Measurements from ENCODE around the gene MRAP.

The MRAP gene

DNA sequence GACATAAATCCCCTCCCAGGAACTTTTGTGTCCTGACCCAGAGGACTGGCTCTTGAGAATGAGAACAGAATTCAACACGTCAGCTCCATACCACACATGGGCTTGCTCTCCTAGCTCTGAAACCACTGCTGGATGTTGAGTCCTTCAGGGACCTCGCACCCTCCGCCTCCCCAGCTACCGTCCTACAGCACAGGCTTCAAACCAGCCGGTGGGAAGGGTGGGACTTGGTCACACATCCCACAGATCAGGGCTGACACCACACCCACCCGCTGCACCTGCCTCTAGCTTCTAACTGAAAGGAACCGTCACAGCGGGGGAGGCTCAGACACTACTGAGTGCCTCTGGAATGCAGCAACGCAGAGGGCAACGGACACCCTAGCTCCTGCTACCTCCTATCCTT lies 24.0 kb downstream of the MRAP start:
- no peak for DNase-seq (ENCODE audit: low spot score)

DNA sequence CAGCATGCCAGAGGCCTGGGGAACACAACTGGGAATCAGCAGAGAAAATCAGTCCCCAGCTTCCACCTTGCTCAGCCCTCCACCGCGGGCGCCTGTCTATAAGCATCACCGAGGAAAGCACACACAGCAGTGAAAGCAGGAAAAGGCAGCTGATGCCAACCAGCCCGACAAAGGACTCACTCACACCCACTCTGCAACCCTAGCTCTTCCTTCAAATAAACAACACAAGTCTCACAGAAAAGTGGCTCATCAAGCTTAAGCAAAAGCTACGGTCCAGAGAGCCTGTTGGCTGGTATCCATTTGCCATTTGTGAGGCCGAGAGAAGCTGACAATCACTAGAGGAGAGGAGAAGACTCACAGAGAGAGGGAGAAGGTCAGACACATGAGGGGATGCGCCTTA lies 27.1 kb downstream of the MRAP start:
- DNase-seq (ENCODE audit: low spot score), result peak; percentile 89

DNA sequence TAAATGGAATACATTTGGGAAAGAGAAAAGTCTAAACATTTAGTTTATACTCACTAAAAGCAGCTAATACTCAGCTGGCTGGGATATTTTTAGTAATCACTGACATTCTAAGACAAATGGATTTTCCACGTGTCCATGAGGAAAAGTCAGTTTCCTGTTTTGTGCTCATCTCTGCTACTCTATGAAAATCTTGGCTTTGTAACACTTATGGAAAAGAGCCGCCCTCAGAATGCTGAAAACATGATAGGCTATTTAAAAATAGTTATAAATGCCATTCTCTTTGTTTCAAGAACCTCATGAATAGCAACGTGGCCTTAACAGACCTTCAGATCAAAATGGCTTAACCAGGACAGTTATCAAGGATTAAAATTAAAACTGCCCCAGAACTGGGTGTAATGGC lies 29.9 kb downstream of the MRAP start:
- DNase-seq (ENCODE audit: low spot score), result no peak

DNA sequence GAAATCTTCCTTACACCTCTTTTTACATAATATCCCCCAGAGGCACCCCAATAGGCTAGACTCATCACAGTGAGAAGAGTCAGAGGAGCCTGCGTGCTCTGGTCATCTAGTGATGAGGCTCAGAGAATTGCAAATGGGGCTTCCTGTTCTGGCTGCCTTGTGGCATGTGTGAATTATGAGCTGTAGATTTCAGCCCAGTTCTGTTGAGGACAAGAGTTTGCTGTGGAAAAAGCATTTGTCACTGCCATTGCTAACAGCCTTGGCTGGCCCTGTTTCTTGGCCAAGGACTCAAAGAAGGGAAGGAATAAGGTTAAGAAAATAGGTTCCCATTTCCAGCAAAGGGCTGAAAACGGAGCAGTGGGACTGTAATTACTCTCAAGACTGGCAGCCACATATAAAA lies 30.7 kb downstream of the MRAP start:
- DNase-seq (ENCODE audit: low spot score), result peak; percentile 64

DNA sequence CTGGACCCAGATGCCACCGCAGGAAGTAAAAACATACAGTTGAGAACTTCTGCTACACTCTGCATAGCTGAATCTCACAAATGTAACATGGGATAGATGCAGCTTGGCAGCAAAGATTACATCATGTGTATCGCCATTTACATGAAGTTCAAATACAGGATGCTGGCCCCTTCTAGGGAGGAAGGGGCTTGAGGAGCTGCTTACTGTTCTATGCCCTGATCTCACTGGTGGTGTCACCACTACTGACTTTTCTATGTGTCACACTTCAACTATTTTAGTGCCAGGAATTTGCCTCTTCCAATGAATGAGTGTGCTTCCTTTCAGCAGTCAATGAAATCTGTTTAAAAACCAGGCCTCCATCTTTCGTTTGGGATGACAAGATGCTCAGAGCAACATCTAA lies 31.1 kb downstream of the MRAP start:
- no peak for DNase-seq (ENCODE audit: low spot score)

DNA sequence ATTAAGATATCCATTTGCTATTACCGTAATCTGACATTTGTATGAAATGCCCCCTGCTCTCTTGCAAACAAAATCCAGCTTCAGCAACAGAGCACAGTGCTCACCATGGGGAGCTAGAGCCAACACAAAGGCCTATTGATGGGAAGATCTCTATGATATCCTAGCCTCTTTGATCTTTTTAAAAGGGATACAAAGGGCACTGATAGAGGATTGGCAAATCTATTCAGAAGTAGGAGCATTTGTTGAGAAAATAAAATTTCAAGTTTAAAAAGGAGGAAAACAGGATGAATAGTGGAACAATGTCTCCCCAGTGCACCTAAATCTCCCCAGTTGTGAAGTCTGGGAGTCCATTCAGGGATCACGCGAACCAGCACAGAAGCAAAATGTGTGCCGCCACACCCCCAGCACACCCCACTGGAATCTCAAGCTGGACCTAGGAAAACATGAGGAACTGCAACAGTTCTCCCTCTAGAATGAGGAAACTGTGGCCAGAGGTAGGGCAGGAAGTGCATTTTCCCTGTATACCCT lies 32.2 kb downstream of the MRAP start:
- peak; percentile 91 for DNase-seq (ENCODE audit: low spot score)

DNA sequence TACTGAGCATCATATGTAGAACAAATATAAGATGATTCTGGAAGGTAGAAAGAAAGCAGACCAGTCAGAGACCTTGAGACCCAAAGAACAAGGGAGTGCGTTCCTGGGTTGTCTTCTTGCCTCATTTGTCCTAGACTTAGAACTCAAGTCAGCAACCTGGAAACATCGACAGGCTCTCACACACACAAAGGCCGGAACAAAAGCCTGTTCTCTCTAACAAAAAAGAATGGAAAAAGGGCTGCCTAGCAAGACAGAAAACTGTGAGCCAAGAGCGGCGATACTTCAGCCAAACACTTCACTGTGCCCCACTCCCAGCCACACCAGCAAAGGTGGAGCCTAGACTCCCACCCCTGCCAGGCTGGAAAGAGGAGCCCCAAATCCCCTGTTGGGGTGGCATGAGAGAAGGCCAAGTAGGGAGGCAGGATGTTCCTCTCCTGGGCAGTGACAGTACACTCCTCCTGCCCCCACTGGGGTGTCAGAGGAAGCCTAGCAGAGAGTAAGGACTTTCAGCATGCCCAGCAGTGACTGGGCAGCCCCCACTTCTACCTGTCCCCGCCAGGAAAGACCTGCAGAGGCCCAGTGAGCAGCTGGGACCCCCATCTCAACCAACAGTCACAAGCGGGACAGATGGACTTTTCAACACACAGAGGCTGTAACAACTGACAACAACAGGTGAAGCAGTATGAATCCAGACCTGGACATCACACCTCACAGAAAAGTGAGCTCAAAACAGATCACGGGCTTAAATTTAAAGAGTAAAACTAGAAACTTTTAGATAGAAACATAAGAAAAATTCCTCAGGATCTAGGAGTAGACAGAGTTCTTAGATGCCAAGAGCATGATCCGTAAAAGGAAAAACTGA lies 33.0 kb downstream of the MRAP start:
- peak; percentile 88 for DNase-seq (ENCODE audit: low spot score)

DNA sequence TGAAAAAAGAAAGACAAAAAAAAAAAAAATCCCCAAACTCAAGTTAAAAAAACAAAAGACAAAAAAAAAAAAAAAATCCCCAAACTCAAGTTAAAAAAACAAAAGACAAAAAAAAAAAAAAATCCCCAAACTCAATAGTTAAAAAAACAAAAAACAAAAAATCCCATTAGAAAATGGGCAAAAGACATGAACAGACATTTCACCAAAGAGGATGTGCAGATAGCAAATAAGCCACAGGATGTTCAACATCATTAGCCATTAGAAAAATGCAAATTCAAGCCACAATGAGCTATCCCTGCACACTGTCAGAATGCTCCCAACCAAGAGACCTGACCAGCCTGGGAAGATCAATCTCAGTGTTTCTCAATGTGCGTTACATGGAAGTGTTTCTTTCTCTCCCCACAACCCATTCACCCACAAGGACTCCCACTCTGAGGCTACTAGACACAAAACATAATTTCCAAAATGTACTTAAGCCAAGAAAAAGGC lies 33.9 kb downstream of the MRAP start:
- DNase-seq (ENCODE audit: low spot score), result no peak

DNA sequence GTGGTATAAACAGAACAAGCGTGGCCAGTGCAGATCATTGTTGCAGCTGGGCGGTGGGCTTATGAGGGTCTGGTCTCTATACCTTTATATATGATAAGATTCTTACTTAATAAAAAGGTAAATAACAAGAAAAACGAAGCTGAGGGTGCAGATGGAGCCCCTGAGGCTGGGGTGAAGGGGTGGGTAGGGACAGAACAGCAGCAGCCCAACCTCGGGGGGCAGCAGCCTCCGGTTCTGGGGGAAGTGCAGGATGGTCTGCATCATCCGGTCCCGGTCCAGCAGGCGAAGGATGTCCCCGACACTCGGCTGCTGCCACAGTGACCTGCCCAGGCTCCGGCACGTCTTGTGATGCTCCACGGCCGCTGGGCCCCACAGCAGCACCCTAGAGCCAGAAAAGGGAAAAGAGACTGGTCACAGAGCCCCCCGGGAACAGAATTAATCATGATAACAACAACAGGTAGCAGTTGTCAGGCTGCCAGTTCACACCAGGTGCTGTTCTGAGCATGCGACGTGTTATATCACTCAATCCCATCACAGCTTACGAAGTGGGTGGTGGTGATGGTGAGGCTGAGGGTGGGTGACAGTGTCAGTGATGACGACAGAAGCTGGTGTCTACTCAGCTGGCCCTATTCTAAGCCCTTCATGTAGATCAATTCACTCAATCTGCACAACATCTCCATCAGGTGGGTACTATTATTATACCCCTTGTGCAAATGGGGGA lies 35.5 kb downstream of the MRAP start:
- no peak for DNase-seq (ENCODE audit: low spot score)

DNA sequence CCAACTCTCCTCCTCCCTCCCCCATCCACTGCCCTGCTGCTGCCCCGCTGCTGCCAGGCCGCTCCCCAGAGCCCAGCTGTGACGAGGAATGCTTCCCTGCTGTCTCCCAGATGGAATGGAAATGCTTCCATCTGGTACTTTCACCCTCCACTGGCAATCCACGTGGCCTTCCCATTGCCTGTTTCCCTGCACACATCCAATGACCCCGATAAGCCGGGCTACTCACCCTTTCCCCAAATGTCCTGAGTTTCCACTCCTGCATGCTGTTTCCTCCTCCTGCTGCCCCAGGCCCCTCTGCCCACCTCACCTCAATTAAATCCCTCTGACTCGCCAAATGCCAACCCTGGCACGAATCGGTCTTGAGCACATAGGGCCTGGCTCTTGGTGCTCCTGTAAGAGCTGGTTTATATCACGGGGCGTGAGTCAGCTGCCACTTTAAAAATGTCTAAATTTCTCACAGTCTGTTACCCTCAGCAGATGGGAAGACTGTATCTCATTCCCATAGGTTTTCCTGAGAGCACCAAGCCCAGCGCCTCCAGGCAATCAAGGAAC lies 36.4 kb downstream of the MRAP start:
- peak; percentile 82 for DNase-seq (ENCODE audit: low spot score)

DNA sequence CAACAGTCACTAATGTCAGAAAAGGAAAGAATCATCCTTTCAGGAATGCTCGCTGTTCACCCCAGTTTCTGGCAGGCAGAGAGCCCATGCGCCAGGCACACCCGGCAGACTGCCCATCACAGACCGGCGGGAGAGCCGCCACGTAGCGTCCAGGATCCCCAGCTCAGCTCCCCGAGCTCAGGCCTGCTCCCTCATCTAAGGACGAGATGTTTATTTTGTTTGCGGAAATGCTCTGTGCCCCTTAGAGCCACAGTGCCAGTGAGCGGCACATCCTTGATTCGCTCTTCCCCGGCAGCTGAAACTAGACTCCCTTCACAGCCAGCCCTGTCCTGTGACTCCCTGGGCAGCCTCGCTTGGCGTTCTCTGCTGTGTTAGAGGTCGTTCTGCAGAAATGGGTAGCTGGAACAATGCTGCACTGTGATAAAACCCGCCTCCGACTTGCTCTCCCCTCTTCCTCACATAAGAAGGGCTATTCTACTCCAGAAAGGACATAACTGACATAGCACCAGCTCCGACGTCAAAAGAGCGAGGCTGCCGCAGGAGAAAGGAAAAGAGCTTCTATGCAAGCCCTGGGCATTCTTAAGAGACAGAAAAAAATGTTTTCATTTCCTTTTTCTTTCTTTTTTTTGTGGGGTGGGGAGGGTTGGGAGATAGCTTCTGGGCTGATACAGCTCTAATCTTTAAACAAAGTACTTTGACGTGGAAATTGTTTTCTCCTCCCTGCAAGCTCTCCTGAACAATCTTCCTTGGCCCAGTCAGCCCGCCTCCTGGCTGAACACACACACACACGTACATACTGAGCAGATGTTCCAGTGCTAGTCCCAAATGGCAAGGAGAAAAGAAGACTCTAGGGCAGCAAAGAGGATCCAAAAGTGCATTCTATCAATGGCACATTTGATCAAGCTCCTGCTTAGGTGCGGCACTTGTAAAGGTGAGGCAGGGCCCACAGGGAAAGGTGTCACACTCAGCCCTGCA lies 37.2 kb downstream of the MRAP start:
- DNase-seq (ENCODE audit: low spot score), result peak; percentile 98

DNA sequence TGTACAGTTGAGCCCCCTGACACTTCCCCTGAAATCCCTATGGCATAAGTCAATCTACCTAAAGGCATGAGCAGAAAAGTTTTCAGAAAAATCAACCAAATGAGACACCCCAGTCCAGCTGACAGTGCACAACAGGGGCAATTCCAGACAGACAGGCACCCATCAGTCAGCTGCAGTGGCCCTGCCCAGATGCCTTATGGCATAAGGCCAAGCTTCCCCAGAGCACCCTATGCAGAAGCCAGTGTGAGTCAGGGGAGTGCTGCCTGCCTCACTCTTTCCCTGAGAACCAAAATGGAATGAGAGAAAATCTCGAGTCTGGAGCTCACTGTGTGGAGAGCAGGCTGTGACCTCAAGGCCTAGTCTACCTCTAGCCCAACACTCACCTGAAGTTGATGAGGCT lies 38.1 kb downstream of the MRAP start:
- DNase-seq (ENCODE audit: low spot score), result peak; percentile 69

DNA sequence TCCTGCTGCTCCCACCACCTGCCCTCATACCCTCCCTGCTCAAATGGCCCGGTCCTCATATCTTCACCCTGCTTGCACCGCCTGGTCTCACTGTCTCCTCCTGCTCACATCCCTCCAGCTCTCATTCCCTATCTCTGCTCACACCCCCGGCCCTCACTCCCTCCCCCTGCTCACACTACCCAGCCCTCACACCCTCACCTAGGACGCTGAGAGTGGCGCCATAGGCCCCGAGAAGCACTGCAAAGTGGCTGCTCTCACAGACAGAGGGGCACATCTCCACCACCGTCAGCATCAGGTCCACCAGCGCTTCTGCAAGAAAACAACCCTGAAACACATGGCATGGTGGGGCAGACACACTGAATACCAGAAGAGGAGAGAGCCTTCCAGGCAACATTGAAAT lies 38.6 kb downstream of the MRAP start:
- DNase-seq (ENCODE audit: low spot score), result no peak

DNA sequence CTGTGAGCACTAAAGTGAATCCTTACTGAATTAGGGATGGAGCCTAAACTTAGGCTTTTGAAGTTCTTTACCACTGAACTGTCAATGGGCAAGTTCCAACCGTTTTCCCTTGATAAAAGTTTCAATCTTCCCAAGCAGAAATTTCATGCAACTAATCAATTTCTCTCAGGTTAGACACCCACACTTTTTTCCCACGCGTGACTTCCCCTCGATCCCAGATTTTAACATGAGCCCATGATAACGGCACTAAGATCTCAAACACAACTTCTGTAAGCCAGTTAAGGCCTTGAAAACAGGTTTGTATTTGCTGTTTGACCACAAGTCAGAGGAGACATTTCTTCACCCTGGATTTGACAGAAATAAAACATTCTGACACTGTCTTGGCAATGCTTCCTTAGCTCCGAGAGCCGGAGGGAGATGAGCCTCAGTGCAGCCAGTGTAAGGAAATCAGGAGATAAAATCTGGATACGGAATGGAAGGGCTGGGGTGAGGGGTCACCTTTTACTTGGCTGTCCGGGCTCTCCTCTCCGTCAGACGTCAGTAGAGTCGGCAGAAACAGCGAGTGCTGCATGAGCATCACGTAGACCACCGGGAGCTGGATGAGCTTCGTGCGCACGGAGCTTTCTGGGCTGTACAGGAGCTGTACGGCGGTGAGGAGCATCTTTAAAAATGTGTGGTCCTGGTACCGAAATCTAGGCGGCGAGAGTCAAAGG lies 39.7 kb downstream of the MRAP start:
- no peak for DNase-seq (ENCODE audit: low spot score)

DNA sequence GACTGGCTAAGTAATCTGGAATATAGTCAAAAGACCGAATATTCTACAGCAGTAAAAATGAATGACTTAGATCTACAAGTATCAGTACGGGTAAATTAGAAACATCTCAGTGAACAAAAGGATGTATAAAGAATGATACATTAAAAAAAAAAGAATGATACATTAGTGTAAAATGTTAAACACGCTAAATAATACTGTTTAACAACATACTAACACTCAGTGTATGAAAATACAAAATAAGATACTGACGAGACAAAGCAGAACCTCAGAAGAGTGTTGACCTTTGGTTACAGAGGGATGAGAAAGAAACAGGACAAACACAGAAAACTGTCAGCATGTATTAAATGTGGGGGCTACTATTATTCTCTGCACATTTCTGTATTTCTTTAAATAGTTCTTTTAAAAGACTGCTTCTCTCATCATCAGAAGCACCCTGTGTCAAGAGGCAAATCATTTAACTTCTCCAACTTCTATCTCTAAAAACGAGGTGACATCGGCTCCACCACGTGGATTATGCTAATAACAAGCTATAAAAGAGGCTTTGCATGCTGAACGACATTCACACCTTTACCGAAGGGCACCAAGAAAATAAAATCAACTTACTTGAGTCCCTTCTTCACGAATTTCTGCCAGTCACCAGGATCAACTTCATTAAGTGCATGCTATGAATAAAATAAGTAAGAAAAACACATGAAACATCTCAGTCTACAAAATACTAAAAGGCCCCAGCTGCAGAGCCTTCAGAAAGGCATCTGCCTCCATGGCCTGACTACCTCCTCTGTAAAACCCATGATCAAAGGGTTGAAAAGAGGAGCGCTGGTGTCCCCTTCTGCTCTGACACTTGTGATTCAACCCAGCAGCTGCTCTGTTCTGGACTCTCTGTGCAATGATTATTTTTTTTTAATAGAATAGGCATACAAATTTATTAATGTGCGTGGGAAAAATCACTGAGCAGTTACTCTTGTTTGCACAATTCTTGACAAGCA lies 42.5 kb downstream of the MRAP start:
- DNase-seq (ENCODE audit: low spot score), result peak; percentile 70

DNA sequence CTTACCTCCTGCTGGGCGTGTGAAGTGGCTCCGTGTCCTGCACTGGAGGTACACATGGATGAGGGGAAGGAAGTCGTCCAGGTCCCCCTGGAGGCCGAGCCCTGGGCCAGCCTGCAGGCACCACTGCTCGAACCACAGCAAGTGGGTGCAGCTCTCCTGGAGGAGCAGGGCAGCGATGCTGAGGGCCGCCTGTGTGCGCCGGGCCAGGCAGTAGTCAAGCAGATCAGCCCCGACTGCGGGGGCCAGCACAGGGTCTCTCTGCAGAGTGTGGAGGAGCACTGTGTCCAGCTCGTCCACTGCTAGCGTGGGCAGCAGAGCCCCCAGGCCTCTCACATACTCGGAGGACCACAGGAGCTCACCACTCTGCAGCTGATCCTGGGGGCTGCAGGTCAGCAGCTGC lies 48.3 kb downstream of the MRAP start:
- no peak for DNase-seq (ENCODE audit: low spot score)

DNA sequence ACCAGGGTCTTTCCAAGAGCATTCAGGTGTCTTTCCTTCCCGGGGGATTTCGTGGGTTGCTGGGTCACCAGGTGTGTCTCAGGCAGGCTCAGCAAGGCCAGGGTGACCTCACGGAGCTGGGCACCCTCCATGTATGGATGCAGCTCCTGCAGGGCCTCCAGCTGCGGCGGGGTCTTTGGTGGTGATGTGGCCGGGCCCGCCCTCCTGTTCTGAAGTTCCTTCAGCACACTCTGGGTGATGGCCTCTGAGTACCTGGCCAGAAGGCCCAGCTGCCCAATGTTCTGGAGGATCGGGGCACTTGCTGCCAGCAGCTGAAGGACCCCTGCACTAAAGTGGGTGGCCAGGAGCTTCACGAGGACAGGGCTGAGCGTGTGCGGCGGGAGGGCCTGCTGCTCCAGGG lies 48.7 kb downstream of the MRAP start:
- no peak for DNase-seq (ENCODE audit: low spot score)

DNA sequence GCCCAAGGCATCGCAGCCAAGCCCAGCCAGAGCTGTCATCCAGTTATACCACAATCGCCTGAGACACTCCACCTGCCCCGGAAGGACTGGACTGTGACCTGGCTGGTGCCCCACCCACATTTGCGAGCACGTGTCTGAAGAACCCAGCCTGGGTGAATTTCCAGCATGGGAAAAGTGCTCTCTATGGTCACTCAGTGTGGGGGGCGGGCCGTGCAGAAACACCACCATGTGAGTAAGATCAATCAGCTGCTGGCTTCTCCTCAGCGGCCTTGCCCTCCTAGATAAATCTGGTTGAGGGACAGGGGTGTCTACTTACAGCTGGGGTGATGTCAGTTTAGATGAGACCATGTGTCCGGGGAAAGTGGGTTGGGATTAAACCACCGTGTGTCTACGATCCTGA lies 49.3 kb downstream of the MRAP start:
- no peak for DNase-seq (ENCODE audit: low spot score)

DNA sequence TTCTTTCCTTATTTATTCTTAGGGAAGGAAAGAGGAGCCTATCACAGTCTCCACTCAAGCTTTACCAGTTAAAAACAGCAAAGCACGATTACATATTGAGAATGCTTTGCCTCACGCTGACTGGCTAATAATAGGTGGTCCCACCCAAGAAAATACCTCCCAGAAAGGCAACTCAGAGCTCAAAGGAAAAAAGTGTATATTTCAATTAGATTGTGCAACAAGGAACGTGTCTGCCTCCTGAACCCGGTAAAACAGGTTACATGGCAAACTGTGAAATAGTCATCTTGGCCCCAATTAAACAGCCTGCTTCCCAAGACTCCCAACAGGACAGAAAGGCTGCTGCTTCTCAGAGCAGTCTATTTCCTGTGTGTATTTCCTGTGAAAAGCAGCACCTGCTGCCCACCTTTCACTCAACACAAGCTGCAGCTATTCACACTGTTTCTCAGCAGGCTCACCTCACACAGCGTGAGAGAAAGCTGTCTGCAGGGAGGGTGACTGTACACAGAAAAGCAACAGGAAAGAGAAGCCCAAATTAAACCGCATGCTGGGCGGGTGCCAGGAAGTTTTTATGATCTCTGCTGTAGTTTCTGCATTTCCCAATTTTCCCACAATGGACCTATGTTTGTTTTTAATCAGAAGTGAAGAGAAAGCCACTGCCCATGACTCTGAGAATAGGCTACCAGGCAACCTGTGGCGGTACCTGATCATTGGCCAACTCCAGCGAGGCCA lies 50.1 kb downstream of the MRAP start:
- no peak for DNase-seq (ENCODE audit: low spot score)

Measured in pons (tissue), 1 donor.